Activated CD4-positive, alpha-beta T cell treated with anti-CD3 and anti-CD28 coated beads for 1 hour (primary cell): ENCODE data around the gene MERTK.
"Not testable (repeated sequence)": the region's sequence is repeated elsewhere in the genome, so short reads cannot be mapped to it uniquely, and the experiment has no call there.

Experiments used
- DNase-seq: peaks from one replicate; pipeline ENCODE4 v3.0.0-alpha.2; 2020

MERTK gene

DNA sequence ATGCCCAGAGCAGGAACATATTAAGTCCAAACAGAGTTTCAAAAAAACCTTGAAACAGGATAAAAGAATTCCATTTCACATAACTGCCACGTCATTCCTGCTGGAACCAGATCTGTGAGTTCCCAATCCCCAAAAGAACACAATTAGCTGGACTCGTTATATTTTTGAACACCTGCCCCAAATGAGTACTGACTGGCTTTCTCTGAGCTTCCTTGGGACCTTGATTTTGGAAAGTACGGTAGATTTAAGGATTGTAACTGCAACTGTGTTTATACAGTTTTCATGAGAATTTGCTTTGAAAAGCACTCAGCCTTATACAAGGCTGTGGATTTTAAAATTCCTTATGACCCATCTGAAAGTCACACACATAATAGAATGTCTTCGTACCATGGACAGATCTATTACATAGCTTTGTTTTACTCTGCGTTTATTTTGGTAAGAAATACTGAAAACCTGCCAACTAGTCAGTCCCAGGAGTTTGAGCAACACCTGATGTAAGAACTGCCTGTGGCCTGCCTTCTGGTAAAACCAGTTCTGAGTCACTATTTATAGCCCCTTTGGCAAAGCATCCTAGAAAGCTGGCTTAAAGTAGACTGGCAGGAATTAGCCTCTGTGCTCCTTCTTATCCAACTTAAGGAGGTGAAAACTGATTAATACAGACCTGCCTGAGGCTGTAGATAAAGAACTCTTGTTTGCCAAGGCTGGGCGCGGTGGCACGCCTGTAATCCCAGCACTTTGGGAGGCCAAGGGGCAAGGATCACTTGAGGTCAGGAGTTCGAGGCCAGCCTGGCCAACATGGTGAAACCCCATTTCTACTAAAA is 48.1 kb downstream of the MERTK start:
- DNase-seq, result no peak

DNA sequence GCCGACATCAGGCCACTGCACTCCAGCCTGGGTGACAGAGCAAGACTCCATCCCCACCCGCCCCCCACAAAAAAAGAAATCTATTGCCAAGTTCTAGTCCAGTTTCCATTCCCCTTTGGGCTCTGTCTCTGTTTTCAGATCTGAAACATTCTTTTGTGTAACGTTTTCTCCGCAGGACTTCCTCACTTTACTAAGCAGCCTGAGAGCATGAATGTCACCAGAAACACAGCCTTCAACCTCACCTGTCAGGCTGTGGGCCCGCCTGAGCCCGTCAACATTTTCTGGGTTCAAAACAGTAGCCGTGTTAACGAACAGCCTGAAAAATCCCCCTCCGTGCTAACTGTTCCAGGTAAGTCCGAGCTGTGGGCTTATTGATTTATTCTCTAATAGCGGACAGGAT is 48.8 kb downstream of the MERTK start:
- no peak for DNase-seq

DNA sequence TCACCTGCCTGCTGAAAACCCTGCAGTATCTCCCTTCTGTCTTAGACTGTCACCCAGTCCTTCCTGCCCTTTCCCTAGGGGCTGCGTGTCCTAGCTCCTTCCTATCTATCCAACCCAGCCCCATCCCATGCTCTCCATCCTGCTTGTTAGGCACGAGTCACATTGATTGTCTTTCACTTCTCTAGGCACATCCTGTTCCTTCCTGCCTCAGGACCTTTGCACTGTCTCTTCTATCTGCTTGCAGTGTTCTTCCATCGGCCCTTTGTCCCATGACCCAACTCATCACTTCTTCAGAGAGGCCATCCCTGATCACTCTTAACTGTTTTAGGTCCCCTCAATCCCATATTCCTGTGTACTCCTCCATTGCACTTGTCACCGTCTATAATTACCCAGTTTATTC is 50.4 kb downstream of the MERTK start:
- no peak for DNase-seq

DNA sequence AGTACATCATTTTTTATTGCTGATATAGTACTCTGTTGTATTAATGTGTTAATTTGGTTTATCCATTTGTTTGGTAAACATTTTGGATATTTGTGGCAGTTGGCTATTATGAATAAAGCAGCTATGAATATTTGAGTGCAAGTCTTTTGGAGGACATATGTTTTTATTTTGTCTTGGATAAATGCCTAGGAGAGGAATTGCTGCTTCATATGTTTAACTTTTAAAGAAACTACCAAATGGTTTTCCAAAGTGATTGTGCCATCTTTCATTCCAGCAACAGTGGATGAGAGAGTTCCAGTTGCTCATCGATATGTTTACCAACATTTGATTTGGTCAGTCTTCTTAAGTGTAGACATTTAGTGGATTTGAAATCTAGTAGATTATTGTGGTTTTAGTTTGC is 51.8 kb downstream of the MERTK start:
- no peak for DNase-seq

DNA sequence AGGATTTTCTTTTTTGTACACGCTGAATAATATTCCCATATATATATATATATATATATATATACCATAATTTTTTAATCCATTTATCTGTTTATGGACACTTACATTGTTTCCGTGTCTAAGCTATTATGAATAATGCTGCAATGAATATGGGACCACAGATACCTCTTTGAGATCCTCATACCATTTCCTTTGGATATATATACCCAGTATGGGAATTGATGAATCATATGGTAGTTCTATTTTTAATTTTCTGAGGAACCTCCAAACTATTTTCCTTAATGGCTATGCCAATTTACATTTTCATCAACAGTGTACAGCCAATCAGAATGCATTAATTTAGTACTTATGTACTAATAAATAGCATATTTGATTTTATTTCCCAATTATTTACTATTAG is 53.1 kb downstream of the MERTK start:
- DNase-seq, result no peak

DNA sequence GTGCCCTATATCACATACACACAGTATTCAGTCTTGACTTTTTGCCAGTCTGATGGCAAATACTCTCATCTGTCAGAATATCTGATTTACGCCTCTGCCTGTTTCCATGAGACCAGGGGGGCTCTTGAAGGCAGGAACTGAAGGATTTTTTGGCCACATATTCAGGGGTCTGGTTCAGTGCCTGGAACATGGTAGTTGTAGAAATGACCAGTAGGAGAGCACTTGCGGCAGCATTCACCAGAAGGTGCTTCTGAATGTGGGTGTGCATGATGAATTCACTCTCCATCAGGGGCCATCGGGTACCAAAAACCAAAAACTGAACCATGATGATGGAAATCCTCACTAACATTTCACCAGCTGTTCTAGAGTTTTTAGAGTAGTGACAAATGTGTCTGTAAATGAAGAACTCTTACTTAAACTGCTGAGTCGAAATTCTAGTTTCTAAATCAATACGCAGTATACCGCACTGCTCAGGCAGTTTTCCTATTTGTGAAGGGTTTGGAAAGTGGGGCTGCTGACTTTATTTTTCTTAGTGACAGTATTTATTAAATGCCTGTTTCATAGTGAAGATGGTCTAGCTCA is 54.6 kb downstream of the MERTK start:
- DNase-seq, result no peak

DNA sequence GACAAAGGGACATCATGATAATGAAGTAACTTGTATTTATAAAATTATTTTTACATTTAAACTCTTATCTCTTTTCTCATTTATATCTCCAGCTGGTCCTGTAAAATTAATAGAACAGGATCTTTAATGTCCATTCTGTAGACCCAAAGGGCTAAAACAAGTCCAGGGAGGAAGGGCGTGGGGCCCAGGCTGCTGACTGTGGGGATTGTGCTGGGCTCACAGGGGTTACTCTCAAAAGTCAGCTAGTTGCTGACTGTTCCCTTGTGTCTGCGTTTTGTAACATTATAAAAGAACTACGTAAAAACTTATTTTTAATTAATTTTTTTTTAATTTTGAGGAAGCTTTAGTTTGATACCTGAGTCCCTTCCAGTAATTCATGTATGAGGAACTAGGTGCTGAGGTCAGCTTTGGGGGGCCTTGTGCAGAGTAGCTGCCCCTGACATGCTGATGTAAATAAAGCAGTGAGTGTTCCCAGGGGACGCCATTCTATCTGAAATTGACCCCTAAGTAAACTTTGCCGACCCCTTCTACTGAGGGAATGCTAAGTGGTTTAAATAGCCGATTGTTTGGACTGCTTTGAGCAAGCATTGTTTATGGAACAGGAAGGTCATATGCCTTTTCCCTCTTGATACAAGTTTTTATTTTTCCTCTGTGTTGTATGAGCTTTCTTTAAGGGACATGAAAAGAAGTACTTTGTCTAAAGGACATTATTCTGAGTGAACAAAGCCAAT is 56.4 kb downstream of the MERTK start:
- DNase-seq, result no peak

DNA sequence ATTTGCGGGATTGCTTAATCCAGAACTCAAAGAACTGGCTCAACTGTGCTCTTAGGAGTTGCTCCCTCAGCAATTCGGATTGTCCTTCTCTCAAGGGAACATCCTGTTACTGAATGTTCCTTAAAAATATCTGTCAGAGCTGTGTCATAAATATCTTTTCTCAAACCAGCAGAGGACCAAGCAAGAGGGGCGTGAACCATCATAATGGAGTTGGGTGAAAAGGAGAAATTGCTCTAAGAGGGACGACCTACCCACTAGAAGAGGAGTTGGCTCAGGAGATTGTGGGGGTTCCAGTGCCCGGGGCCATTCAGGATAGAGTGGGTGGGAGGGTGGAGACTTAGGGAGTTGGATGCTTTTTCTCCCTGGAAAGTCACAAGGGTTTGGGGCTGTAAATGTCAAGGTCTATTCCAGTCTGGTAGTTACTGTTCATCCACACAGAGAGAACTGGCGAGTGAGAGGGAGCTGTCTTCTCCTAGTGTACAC is 59.5 kb downstream of the MERTK start:
- DNase-seq, result no peak

DNA sequence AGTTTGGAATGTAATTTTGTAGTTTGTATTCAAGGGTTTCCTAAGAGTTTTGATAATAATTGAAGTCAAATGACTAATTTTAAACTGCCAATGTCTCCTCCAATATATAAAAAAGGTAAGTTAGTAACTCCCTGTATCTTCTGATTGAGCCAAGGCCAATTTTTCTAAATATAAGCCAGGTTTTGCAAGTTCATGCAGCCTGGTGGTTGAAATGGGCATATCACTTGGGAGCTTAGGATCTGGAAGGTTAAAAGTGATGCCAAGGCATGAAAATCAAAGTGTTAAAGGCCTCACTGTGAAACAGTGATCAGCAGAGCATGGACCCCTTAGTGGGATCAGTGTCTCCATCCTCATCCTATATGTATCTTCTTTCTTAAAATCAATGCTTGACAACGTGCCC is 60.5 kb downstream of the MERTK start:
- DNase-seq, result no peak

DNA sequence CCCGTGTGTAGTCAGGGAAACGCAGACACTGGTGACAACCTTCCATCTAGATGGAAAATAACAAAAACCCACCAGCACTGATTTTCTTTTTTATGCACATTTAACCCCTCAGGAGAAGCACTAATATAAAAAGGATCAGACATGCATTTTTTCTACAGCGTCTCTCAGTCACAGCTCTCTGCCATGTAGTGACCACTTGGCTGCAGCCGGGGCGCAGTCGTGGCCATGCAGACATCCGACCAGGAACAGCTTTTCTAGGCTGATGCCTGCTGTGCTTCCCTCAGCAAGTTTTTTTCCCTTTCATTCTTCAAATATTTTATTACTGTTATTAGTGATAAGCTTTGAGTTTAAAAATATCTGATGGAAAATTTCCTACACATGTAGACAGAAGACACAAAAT is 63.3 kb downstream of the MERTK start:
- no peak for DNase-seq

DNA sequence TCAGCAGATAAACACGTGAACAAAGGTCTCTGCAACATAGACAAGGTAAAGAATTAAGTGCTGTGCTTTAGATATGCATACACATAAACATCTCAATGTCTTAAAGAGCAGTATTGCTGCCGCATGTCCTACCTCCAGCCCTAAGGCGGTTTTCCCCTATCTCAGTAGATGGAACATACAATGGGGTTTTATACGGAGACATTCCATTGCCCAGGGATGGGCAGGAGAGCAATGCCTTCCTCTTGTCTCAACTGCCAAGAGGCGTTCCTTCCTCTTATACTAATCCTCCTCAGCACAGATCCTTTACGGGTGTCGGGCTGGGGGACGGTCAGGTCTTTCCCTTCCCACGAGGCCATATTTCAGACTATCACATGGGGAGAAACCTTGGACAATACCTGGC is 64.7 kb downstream of the MERTK start:
- not testable (repeated sequence) for DNase-seq

DNA sequence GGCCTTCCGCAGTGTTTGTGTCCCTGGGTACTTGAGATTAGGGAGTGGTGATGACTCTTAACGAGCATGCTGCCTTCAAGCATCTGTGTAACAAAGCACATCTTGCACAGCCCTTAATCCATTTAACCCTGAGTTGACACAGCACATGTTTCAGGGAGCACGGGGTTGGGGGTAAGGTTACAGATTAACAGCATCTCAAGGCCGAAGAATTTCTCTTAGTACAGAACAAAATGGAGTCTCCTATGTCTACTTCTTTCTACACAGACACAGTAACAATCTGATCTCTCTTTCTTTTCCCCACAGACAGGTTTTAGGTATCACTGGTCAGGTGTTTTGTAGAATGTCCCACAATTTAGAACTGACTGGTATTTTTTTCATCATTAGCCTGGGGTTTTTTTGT is 65.1 kb downstream of the MERTK start:
- not testable (repeated sequence) for DNase-seq

DNA sequence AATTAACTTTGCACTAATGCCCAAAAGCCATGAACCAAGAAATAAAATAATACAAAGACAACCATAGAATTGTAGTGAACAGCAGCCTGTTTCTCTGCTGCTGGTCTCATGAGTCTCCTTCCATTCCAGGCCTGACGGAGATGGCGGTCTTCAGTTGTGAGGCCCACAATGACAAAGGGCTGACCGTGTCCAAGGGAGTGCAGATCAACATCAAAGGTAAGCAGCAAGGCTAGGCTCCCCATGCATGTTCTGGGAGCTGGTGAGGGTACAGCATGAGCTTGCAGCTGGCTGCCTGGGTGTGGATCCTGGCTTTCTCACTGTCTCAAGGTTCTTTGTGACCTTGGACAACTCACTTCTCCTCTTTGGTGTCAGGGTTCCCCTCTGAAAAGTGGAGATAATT is 66.7 kb downstream of the MERTK start:
- DNase-seq, result no peak

DNA sequence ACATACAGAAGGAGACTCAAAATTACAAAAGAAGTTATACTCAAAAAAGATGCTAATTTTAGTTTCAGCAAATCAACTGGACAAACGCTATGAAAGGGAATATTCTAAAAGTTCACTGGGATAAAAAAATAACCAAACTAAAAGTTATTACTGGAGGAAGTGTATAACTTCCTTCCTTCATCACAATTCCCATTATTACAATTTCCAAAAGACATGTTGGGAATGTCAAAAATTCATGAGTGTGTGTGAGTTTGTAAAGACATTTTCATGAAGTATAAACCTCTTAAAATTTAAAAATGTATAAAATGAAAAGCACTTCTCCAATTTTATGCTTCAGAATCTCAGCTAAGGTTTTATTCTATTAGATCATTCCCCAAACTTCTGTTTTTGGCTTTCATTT is 67.8 kb downstream of the MERTK start:
- no peak for DNase-seq

DNA sequence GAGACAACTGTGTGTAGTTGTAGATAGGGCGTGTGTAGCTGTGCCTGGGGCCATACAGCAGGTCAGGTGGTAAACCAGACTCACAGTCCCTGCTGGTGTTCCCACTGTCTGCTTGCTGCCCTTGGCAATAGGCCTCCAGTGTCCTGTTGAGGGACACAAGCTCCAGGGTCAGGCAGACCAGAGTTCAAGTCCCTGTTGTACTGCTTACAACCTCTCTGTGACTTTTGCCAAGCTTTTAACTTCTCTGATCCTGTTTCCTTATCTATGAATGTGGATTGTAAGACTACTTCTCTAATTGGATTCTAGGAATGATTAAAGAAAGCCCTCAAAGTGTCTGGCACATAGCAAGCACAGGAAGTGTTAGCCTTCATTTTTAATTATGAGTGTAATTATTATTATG is 68.6 kb downstream of the MERTK start:
- DNase-seq, result no peak

DNA sequence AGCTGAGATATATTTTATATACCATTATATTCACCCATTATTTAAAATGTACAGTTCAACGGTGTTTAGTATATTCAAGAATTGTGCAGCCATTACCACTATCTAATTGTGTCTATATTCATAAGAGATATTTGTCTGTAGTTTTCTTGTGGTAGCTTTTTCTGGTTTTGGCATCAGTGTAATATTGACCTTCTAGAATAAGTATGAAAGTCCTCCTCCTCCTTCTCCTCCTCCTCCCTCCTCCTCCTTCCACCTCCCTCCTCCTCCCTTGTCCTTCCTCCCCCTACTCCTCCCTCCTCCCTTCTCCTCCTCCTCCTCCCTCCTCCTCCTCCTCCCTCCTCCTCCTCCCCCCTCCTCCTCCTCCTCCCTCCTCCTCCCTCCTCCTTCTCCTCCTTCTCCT is 72.0 kb downstream of the MERTK start:
- DNase-seq, result no peak

DNA sequence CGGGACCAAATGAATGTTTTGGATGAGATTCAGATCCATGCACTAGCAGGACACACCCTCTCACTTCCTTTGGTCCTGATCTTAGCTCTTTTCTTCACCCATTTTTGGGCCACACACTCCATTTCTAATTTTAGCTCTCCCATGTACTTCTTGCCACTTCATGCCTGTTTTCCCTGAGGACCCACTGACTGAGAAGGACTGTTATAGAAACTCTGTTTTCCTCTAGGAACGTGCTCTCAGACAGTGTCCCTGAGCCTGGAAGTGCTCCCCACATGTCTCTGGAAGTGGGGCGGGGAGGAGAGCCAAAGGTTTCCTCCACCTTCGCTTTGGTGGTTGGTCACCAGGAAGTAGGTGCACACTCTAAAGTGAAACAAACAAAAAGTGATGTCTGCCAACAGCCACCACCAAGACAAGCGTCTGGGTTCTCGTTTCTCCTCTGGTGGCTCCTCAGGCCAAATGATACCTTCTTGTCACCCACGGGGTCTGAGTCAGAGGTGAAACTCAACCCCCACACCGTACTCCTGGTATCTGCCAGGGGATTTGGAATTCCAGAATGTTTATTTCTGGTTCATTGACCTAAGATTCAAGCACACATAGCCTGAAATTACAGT is 74.7 kb downstream of the MERTK start:
- no peak for DNase-seq

DNA sequence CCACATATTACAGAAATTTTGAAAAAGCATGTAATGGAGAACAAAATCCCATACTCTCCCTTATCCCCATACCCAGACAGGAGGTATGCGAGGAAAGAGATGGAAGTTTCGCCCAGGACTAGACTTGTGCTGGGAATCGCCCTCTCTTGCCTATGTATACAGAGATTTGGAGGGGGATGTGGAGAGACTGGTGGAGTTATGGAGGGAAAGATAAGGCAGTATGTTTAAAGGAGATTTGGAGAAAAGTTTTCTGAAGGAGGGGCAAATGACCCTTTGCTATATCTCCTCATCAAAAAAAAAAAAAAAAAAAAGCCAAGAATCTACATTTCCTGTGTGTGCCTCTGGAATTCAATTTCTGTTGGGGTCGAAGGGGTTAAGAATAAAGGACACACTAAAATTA is 75.3 kb downstream of the MERTK start:
- no peak for DNase-seq

DNA sequence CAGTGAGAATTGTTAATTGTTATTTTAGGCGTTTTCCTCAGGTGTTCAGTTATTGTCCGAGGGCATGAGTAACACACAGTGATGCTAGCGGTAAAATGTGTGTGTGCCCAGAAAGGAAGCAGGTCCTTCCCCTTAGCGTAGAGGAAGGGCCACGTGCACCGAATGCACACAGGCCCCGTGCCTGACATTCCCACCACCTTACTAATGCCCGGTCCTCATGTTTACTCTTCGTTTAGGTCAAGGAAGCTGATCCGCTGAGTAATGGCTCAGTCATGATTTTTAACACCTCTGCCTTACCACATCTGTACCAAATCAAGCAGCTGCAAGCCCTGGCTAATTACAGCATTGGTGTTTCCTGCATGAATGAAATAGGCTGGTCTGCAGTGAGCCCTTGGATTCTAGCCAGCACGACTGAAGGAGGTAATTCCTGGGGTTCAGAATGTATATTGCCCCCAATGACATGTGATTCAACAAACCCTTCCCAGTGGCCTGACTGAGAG is 76.7 kb downstream of the MERTK start:
- no peak for DNase-seq

DNA sequence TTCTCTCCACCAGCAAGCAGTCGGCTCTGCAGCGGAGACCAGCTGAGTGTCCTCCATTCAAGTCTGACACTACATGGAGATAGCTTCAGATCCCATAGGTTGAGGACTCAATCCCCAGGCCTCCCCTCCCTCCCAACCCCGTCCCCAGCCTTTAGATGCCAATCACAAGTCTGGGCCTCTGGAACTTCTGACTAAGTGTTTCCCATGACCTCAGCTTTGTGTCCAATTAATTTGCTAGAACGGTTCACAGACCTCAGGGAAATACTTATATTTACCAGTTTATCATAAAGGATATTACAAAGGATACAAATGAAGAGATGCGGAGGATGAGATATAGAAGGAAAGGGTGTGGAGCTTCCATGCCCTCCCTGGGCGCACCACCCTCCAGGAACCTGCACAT is 77.4 kb downstream of the MERTK start:
- no peak for DNase-seq

DNA sequence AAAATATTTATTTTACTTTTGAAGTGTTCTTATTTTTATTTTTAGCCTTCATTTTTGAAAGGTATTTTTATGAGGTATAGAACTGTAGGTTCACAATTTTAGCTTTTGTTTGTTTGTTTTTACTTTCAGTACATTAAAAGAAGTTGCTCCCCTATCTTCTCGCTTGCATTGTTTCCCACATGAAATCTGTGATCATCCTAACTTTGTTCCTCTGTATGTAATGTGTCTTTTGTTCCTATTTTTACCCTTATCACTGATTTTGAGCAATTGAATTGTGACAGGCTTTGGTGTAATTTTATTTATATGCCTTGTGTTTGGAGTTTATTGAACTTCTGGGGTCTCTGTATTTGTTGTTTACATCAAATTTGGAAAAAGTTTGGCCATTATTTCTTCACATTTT is 78.8 kb downstream of the MERTK start:
- no peak for DNase-seq

DNA sequence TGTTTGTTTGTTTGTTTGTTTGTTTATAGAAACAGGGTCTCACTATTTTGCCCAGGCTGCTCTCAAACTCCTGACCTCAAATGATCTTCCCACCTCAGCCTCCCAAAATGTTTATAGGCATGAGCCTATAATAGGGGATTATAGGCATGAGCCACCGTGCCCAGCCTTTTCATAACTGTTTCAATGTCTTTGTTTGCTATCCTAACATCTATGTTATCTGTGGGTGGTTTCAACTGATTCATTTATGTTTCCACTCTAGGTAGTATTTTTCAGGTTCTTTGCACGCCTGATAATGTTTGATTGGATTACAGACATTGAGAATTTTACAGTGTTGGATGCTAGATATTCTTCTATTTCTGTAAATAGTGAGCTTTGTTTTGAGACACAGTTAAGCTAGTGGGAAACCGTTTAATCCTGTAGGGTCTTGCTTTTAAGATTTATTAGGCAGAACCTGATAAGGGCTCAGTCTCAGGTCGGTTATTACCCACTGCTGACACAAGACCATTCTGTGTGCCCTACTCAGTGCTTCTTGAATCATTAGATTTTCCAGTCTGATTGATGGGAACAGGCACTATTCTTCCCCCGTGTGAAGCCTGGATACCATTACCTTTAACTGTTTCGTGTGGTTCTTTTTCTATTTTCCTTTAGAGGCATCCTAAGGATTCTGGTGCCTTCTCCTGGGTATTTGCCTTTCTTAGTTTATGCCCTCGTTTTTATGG is 80.2 kb downstream of the MERTK start:
- DNase-seq, result no peak

DNA sequence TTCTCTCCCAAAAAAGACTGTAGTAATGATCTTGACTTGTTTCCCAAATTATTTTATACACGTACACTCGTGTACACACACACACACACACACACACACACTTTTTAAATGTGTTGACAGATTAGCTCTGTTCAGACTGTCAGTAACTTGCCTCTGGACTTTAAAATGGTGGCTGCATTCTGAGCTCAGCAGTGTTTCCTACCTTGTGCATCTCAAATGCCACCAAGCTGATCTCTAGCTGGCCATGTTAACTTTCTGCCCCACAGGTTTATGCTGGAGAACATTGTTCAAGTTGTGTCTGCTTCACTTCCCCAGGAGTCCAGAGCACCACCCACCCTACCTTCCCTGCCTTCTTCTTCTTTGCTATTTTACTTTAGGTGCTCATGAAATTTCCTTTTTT is 83.3 kb downstream of the MERTK start:
- no peak for DNase-seq
